Central memory CD8-positive, alpha-beta T cell (primary cell): Measurements from ENCODE around the gene GPSM1.

Source experiments
- ATAC-seq: fragments of 150-1000 bp; cut with Tn5 transposase; replicated peaks from 2 replicates; pipeline ENCODE4 v1.10.0; 2022; ENCODE audit warnings: mild to moderate bottlenecking, moderate FRiP score, moderate number of reproducible peaks; ENCODE audit not compliant: poor library complexity, severe bottlenecking; ENCODE audit errors: extremely low read depth
- DNase-seq, 2 donors: peaks; one replicate each; pipeline ENCODE4 v3.0.0; 2021; ENCODE audit warnings: low spot score in 2 of 2
- H3K27ac Mint-ChIP-seq: one replicate; pipeline ENCODE4 v1.8.0; 2022; ENCODE audit warnings: low read depth, mild to moderate bottlenecking, moderate library complexity, mixed read lengths
- H3K27me3 Mint-ChIP-seq: one replicate; pipeline ENCODE4 v1.8.0; 2022; ENCODE audit warnings: mixed read lengths
- H3K36me3 Mint-ChIP-seq: one replicate; pipeline ENCODE4 v1.8.0; 2022; ENCODE audit warnings: mild to moderate bottlenecking, moderate library complexity, mixed read lengths; ENCODE audit not compliant: insufficient read depth
- H3K4me1 Mint-ChIP-seq: one replicate; pipeline ENCODE4 v1.8.0; 2022; ENCODE audit warnings: mixed read lengths
- H3K4me3 Mint-ChIP-seq: one replicate; pipeline ENCODE4 v1.8.0; 2022; ENCODE audit warnings: mild to moderate bottlenecking, moderate library complexity, mixed read lengths
- H3K9me3 Mint-ChIP-seq: one replicate; pipeline ENCODE4 v1.8.0; 2022; ENCODE audit warnings: mixed read lengths

Gene GPSM1

DNA sequence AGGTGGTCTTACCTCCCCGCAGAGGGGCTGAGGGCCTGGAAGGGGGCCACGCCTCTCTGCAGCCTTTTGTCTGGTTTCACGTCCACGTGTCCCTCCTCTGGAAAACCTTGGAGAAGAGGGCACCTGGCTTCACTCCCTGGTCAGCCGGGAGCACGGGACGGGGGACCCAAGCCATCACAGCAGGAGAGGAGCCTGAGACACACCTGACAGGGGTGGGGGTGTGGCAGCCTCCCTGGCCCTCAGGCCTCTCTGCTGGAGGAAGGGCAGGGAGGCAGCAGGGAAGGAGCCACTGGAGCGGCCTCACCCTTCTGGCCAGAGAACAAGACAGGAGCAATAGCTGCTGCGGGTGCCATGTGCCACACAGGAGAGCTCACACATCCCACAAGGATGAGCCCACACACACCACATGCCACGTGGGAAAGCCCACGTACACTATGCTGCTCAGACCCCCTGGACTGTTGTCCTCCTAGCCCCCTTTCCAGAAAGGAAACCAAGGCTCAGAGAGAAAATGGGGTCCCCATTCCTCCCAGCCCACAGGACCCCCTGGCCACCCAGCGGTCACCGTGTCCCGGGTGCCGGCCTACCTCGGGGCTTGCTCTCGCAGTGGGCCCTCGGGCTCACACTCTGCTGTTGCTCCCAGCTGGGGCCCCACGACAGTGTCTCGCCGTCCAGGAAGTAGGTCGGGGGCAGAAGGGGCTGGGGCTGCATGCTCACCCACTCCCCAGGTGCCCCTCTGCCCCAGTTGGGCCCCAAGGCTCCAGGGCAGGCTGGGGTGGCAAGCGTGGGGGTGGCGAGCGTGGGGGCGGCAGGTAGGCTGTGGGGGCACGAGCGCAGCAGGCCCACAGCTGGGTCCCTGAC is 41.6 kb upstream of the GPSM1 start:
- Mint-ChIP-seq H3K9me3 (no peaks in the 10 kb centered on the region), H3K36me3 (no peaks in the 10 kb centered on the region), H3K27me3 (peaks cover 19% of the 10 kb centered on the region), H3K4me3 (no peak overlapping the region), H3K4me1 (peaks cover 5% of the 10 kb centered on the region), H3K27ac (no peak overlapping the region)
- ATAC-seq = no peak
- no peak for DNase-seq

DNA sequence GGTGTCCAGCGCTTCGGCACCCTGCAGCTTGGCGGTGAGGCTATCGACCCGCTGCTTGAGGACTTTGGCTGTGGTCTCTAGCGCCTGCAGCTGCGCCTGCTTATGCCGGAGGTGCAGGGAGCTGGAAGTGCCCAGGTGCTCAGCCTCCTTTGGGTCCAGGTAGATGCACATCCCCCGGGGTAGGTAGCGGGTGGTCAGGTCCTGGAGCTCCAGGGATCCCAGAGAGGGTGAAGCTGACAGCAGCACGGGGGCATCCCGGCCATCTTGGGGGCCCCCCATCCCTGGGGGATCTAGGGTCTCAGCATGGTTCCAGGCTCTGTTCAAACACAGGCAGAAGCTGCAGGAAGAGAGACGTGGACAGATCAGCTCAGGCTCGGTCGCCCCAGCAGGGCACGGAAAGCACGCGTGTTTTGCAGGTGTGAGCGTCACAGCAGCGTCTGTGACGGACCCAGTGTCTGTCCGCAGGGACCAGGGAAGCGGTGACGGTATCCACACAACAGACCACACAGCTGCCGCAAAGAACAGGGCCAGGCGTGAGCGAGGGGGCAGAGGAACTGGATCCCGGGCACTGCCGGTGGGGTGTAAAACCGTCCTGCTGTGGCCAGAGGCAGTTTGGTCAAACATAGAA is 40.9 kb upstream of the GPSM1 start:
- no peaks in the 10 kb centered on the region for H3K36me3 Mint-ChIP-seq
- peaks cover 19% of the 10 kb centered on the region for H3K27me3 Mint-ChIP-seq
- H3K27ac Mint-ChIP-seq = no peak overlapping the region
- H3K4me1 Mint-ChIP-seq = peaks cover 5% of the 10 kb centered on the region
- DNase-seq (no peak), ATAC-seq (no peak)
- no peak overlapping the region for H3K4me3 Mint-ChIP-seq
- H3K9me3 Mint-ChIP-seq = no peaks in the 10 kb centered on the region

DNA sequence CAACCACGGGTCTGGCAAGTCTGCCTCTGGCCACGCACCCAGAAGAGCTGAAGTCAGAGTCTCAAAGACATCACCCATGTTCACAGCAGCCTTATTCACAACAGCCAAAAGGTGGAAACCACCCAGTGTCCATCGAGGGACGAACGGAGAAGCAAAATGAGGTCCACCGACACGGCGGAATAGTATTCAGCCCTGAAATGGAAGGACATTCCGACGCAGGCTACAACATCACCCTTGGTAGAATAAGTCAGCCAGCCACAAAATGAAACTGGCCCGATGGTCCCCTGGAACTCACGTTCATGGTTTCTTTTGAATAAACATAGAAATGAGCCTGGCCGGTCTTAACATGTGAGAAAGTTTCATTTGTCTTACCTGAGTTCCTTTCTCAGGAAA is 40.4 kb upstream of the GPSM1 start:
- peaks cover 19% of the 10 kb centered on the region for H3K27me3 Mint-ChIP-seq
- no peak overlapping the region for H3K27ac Mint-ChIP-seq
- DNase-seq (no peak), ATAC-seq (no peak)
- no peaks in the 10 kb centered on the region for H3K36me3 Mint-ChIP-seq
- peaks cover 5% of the 10 kb centered on the region for H3K4me1 Mint-ChIP-seq
- H3K4me3 Mint-ChIP-seq = no peak overlapping the region
- no peaks in the 10 kb centered on the region for H3K9me3 Mint-ChIP-seq

DNA sequence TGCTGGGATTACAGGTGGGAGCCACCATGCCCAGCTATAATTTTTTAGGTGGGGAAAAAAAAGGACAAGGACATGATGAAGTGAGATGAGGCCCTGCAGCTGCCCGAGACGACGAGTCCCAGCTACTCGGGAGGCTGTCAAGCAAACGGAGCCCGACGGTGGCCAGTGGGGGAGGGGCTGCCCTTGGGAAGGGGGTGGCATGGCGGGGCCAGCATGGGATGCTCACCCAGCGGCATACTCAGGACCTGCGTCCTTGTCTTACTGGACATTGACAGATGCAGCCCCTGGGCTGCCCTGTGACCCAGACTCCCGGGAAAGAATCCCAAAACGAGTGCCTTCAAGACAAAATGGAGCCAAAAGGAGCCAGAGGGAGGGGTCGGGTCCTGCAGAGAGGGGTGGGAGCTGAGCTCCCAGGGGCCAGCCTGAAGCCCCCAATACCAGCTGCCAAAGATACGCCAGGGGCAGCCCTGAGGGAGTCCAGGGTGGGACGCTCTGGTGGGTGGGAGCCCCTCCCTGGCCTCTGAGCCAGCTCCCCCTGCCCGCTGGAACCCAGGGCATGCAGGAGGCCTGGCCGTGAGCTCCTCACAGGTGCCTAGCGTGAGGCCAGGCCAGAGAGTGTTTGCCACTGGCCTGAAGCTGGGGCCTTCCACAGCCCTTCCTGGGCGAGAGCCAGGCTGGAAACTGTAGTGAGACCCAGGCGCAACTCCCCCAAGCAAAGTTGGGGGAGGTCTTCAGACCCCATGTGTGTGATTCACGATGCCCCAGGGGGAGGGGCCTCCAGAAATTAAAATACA is 39.2 kb upstream of the GPSM1 start:
- DNase-seq = no peak
- Mint-ChIP-seq H3K4me3 (no peak overlapping the region), H3K9me3 (no peaks in the 10 kb centered on the region), H3K27me3 (peaks cover 19% of the 10 kb centered on the region), H3K36me3 (no peaks in the 10 kb centered on the region), H3K4me1 (peaks cover 5% of the 10 kb centered on the region), H3K27ac (no peak overlapping the region)
- no peak for ATAC-seq

DNA sequence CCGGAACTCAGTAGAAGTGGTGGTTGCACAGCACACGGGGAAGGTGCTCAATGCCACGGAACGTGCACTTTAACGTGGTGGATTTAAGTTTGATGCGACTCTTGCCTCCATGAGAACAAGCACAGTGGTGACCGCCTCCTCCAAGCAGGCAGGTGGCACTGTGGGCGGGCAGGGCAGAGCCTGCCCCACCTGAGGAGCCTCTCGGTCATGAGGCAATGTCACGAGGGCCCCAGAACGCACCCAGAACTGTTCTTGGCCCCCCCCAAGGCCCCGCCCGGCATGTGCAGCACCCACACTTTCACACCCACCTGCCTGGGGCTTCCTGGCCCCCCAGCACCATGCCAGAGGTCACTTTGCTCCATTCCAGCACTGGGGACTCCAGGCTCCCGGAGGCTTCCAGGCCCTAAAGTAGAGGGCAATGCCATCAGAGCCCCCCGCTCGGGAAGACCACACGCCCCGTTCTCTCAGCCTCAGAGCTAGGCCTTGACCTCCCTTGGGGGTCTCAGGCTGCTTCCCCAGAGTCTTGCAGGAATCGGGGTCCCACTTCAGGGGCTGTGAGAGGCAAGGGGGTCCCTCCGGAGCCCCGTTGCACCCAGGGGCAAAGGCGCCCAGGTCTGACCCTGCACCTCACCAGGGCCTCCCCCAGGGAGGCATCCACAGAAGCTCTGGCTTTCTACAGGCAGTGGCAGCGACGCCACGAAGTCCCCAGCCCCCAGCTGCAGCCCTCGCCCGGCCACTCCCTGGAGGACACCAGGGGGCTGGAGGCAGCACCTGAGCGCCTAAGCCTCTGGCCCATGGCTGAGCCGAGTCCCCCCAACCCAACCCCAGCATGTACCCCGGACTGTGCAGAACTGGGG is 37.5 kb upstream of the GPSM1 start:
- no peak for DNase-seq
- no peak overlapping the region for H3K4me3 Mint-ChIP-seq
- H3K27me3 Mint-ChIP-seq = peaks cover 10% of the 10 kb centered on the region
- H3K27ac Mint-ChIP-seq = no peak overlapping the region
- H3K9me3 Mint-ChIP-seq = no peaks in the 10 kb centered on the region
- no peaks in the 10 kb centered on the region for H3K36me3 Mint-ChIP-seq
- ATAC-seq = no peak
- no peaks in the 10 kb centered on the region for H3K4me1 Mint-ChIP-seq

DNA sequence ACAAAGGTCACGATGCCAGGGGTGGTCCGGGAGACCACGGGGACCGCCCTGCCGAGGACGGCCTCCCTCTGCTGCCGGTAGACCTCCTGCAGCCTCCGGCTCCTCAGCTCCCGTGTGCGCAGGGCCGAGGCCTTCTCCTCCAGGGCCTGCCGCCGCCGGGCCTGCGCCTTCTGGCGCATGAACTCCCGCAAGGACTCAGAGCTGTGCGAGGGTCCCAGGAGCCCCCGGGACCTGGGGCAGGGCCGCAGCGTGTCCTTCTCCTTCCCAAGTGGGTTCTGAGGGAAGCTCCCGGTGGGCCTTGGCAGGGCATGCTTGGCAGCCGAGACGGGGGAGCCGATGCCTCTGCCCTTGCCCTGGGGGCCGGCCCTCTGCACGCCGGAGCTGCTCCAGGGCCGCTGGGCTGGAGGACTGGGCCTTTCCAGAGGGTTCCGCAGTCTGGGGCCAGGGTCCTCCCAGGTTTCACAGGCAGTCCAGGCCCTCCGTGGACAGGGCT is 36.8 kb upstream of the GPSM1 start:
- no peaks in the 10 kb centered on the region for H3K36me3 Mint-ChIP-seq
- H3K4me3 Mint-ChIP-seq = no peak overlapping the region
- ATAC-seq = no peak
- no peaks in the 10 kb centered on the region for H3K4me1 Mint-ChIP-seq
- H3K27ac Mint-ChIP-seq = no peak overlapping the region
- H3K27me3 Mint-ChIP-seq = peaks cover 10% of the 10 kb centered on the region
- no peaks in the 10 kb centered on the region for H3K9me3 Mint-ChIP-seq
- DNase-seq = no peak

DNA sequence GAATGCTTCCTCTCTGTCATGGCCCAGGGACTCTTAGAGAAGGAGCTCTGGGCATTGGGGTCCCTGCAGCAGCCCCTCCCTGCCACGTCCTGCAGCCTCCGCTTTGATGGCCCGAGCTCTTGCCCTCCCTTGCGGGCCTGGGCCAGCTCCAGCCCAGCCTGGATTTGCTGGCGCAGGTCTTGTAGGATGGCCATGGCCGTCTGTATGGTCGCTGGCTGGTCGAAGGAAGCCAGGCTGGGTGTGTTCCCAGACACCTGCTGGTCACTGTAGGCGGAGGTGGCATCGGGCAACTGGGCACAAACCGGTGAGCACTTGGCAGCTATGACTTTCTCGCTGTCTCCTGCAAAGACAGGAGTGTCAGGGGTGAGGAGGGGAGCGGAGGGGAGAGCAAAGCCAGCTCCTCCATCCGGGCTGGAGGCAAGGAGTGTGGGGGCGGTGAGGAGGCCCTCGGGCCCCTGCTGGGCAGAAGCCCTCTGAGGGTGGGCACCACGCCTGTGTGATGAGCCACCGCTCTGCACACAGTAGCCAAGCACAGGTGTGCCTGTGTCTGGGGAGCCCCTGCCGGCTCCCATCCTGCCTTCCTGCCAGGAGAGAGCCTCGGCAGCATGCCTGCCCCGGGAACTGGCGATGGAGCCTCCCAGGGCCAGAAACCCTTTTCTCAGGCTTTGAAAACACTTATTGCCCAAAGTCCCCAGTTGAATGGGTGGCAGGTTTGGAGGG is 35.9 kb upstream of the GPSM1 start:
- no peaks in the 10 kb centered on the region for H3K4me1 Mint-ChIP-seq
- ATAC-seq (no peak), DNase-seq (no peak)
- H3K27me3 Mint-ChIP-seq = peaks cover 10% of the 10 kb centered on the region
- H3K36me3 Mint-ChIP-seq = no peaks in the 10 kb centered on the region
- H3K9me3 Mint-ChIP-seq = no peaks in the 10 kb centered on the region
- no peak overlapping the region for H3K27ac Mint-ChIP-seq
- no peak overlapping the region for H3K4me3 Mint-ChIP-seq

DNA sequence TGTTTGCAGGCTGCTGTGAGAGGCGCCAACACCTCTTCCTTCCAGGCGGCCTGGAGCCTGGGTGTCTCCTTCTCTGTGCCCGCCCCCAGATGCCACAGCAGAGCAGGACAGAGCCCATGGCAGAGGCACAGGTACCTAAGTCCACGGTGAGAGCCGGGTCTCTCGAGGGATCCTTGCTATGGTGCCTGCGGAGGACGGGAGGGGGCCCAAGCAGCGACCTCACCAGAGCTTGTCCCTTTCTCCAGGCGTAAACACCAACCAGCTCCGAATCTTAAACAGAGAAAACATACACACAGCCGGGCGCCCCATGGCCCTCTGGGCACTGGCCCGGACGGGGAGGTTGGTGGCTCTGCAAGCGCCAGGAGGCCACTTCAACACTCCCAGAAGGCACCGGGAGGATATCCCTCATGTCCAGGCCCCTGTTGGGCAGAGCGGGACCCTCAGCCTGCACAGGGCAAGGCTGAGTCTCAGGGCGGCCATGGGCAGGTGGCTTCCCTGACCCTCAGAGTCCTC is 35.3 kb upstream of the GPSM1 start:
- ATAC-seq = no peak
- Mint-ChIP-seq H3K4me1 (no peaks in the 10 kb centered on the region), H3K27ac (no peak overlapping the region), H3K9me3 (no peaks in the 10 kb centered on the region), H3K27me3 (peaks cover 7% of the 10 kb centered on the region), H3K4me3 (no peak overlapping the region), H3K36me3 (no peaks in the 10 kb centered on the region)
- no peak for DNase-seq

DNA sequence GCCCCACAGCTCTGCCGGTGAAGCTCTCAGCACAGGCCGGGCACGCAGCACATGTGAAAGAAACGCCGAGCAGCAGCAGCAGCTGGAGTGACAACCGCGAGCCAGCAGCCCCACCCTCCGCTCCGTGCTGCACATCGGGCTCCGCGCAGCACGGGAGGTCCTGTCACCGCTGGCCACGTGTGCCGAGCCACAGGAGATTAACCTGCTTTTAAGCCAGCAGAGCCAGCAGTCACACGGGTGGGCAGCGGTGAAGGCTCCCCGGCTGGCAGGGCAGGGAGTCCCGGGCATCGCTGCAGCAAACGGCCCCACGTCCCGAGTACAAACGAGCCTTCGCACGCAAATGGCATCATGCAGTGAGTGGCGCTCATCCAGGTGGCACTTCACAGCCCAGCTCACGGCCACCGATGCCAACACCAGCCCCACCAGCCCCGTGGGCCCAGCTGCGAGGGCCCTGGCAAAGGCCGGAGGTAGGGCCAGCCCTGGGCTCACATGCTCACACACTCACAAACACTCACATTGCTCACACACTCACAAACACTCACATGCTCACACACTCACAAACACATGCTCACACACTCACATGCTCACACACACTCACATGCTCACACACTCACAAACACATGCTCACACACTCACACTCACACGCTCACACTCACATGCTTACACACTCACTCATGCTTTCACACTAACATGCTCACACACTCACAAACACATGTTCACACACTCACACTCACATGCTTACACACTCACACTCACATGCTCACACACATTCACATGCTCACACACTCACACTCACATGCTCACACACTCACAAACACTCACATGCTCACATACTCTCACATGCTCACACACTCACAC is 34.5 kb upstream of the GPSM1 start:
- Mint-ChIP-seq H3K9me3 (no peaks in the 10 kb centered on the region), H3K27ac (no peak overlapping the region), H3K27me3 (peaks cover under 1% of the 10 kb centered on the region), H3K4me1 (no peaks in the 10 kb centered on the region), H3K4me3 (no peak overlapping the region), H3K36me3 (no peaks in the 10 kb centered on the region)
- DNase-seq (no peak), ATAC-seq (no peak)

DNA sequence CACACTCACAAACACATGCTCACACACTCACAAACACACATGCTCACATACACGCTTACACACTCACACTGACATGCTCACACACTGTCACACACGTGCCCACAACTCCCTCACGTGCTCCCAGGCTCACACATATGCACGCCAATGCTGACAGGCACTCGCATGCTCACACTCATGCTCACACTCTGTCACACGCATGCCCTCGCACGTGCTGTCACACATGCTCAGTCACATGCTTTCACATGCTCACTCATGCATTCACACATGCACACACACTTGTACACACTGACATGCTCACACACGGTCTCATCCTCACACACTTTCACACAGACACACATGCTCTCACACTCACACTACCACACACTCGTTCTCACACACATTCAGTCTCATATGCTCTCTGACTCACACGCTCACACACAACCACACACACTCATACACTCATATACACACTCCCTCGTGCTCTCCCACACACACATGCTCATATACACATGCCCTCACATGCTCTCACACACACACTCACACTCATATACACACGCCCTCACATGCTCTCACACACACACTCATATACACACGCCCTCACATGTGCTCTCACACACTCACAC is 33.8 kb upstream of the GPSM1 start:
- Mint-ChIP-seq H3K4me3 (no peak overlapping the region), H3K27ac (no peak overlapping the region), H3K9me3 (no peaks in the 10 kb centered on the region), H3K4me1 (no peaks in the 10 kb centered on the region), H3K36me3 (no peaks in the 10 kb centered on the region), H3K27me3 (peaks cover 6% of the 10 kb centered on the region)
- no peak for ATAC-seq
- DNase-seq = no peak
